NB4 (cell line): Measurements from ENCODE around the gene NMT1.

Experiments used
- CTCF ChIP-seq: IDR thresholded peaks from one replicate; pipeline ENCODE4 v1.5.1; 2012; ENCODE audit warnings: low read depth, low read length
- POLR2A ChIP-seq: IDR thresholded peaks from 2 replicates; pipeline ENCODE4 v1.6.1; 2011; ENCODE audit warnings: mild to moderate bottlenecking; ENCODE audit not compliant: insufficient read length; ENCODE audit errors: extremely low read depth
- TF ChIP-seq, protein P1 (sequence below): IDR thresholded peaks from 2 replicates; pipeline ENCODE4 v1.6.1; 2011; ENCODE audit warnings: low read depth, low read length

GRCh38 chr17:45120558-45120957 lies 59.4 kb downstream of the NMT1 start:
- TF ChIP-seq CTCF (no peak), POLR2A (no peak)
- TF ChIP-seq, protein P1, sequence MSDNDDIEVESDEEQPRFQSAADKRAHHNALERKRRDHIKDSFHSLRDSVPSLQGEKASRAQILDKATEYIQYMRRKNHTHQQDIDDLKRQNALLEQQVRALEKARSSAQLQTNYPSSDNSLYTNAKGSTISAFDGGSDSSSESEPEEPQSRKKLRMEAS: no peak
